A549 (cell line): ENCODE measurements around the gene PRR19. TPM values are rescaled to one million over a fixed set of nuclear protein-coding genes. Genes with fewer than 3 reads are reported as not detected.
A peak's percentile ranks its signal among the peaks of the same experiment; 100 is the strongest.

ENCODE experiments used
- ATAC-seq, 2 experiments: fragments of 200-7000 bp in 1 of 2; fragments of >200 bp in 1 of 2; cut with Nextera tagmentation in 1 of 2; cut with Tn5 transposase in 1 of 2; 3 replicates each; pipeline versions ENCODE4 v1.8.0 to v1.9.1; 2018 to 2020; ENCODE audit warnings: mild to moderate bottlenecking in 1 of 2, moderate library complexity in 1 of 2
- CTCF ChIA-PET: fragments of 300-600 bp; sonication (Branson Sonifier 250); formaldehyde crosslinking; extraction: SDS; loops from one replicate; lab custom pipeline; 2021; ENCODE audit warnings: antibody characterized with exemption, inconsistent platforms; lab: Yijun Ruan, JAX
- POLR2A ChIA-PET: fragments of 350-600 bp; formaldehyde crosslinking; extraction: SDS; loops from one replicate; lab custom pipeline; 2021; ENCODE audit warnings: antibody characterized with exemption, inconsistent platforms; lab: Yijun Ruan, JAX
- DNase-seq, 2 experiments: peaks; one replicate each; pipeline versions ENCODE4 v3.0.0 to v3.0.0-alpha.2; 2011 to 2016; ENCODE audit warnings: low read depth in 1 of 2, low spot score in 1 of 2
- FAIRE-seq: peaks from 2 replicates; lab custom pipeline; 2011; peaks lifted over from hg19 to GRCh38; lab: Jason Lieb, UNC
- H3K27ac ChIP-seq, 2 experiments: fragments of >200 bp; sonication (Bioruptor Twin); formaldehyde crosslinking; 3 replicates each; pipeline ENCODE4 v1.5.1; 2016 to 2017
- H3K4me1 ChIP-seq: fragments of >200 bp; sonication (Bioruptor Twin); formaldehyde crosslinking; 3 replicates; pipeline ENCODE4 v1.6.1; 2016
- H3K4me2 ChIP-seq: fragments of >200 bp; sonication (Bioruptor Twin); formaldehyde crosslinking; 3 replicates; pipeline ENCODE4 v1.6.1; 2016
- H3K4me3 ChIP-seq: fragments of >200 bp; sonication (Bioruptor Twin); formaldehyde crosslinking; 3 replicates; pipeline ENCODE4 v1.5.1; 2016
- H3K9me3 ChIP-seq: fragments of >200 bp; sonication (Bioruptor Twin); formaldehyde crosslinking; 3 replicates; pipeline ENCODE4 v1.6.1; 2016
- EHMT2 ChIP-seq: fragments of 200-600 bp; sonication (generic); IDR thresholded peaks from 2 replicates; pipeline ENCODE4 v1.6.1; 2016; ENCODE audit warnings: antibody characterized with exemption, low read depth, mild to moderate bottlenecking, moderate library complexity
- FOSL2 ChIP-seq, 2 experiments: fragments of 450-650 bp in 1 of 2; fragments of >200 bp in 1 of 2; sonication (Bioruptor Twin) in 1 of 2; formaldehyde crosslinking; IDR thresholded peaks; 2 replicates each; pipeline versions ENCODE4 v1.5.0 to v1.6.1; 2016 to 2020; ENCODE audit warnings: mild to moderate bottlenecking in 1 of 2, moderate library complexity in 1 of 2
- FOXS1 ChIP-seq: fragments of 250-450 bp; sonication (Bioruptor Pico); IDR thresholded peaks from 2 replicates; pipeline ENCODE4 v1.5.0; 2020; ENCODE audit warnings: mild to moderate bottlenecking, moderate library complexity
- HOXB13 ChIP-seq: fragments of 250-450 bp; sonication (Bioruptor Pico); IDR thresholded peaks from 2 replicates; pipeline ENCODE4 v1.5.0; 2020; ENCODE audit warnings: low read depth, mild to moderate bottlenecking, moderate library complexity
- JUN ChIP-seq, 2 experiments: fragments of >200 bp; sonication (Bioruptor Twin); formaldehyde crosslinking; IDR thresholded peaks; 2 replicates in 1 of 2; 3 replicates in 1 of 2; pipeline ENCODE4 v1.6.1; 2016 to 2017
- KDM5A ChIP-seq: fragments of 200-600 bp; sonication (generic); IDR thresholded peaks from 2 replicates; pipeline ENCODE4 v1.6.1; 2016; ENCODE audit warnings: antibody characterized with exemption, mild to moderate bottlenecking
- POLR2AphosphoS2 ChIP-seq: conservative IDR thresholded peaks from 2 replicates; pipeline ENCODE4 v1.6.1; 2012; ENCODE audit warnings: low read length, improper control_type of control experiment, inconsistent platforms
- RNF2 ChIP-seq: fragments of 200-600 bp; sonication (generic); IDR thresholded peaks from 2 replicates; pipeline ENCODE4 v1.6.1; 2016; ENCODE audit warnings: low read depth, mild to moderate bottlenecking, antibody characterized with exemption, moderate library complexity, borderline replicate concordance
- TFCP2L1 ChIP-seq: fragments of 250-450 bp; sonication (Bioruptor Pico); IDR thresholded peaks from 2 replicates; pipeline ENCODE4 v1.5.0; 2021; ENCODE audit warnings: mild to moderate bottlenecking
- TP53 ChIP-seq: fragments of 250-450 bp; sonication (Bioruptor Pico); IDR thresholded peaks from 2 replicates; pipeline ENCODE4 v1.5.0; 2021; ENCODE audit warnings: mild to moderate bottlenecking, moderate library complexity
- WGBS: methylation state at CpG from one replicate; pipeline ENCODE4 v1.1.6; 2017; ENCODE audit errors: missing lambda C conversion rate; 5-methylcytosine and 5-hydroxymethylcytosine counted together
- polyA plus RNA-seq, 4 experiments: library from polyadenylated mRNA; depleted of rRNA in 3 of 4; stranded (reverse); fragments of >200 nt; fragmentation: RNase III in 1 of 4; extraction: RNeasy Plus Mini Kit Qiagen cat#74134 plus additional on column Dnase treatment in 1 of 4; gene quantifications; 2 replicates in 3 of 4; 3 replicates in 1 of 4; pipeline ENCODE4 v1.2.3, GENCODE V29; 2011 to 2017
- TF ChIP-seq, protein P1 (sequence below): fragments of 200-600 bp; sonication (generic); IDR thresholded peaks from 2 replicates; pipeline ENCODE4 v1.6.1; 2016; ENCODE audit warnings: antibody characterized with exemption, mild to moderate bottlenecking, moderate library complexity
- TF ChIP-seq, protein P2 (sequence below): fragments of 250-450 bp; sonication (Bioruptor Pico); IDR thresholded peaks from 2 replicates; pipeline ENCODE4 v1.5.0; 2020; ENCODE audit warnings: low read depth, mild to moderate bottlenecking, moderate library complexity

Gene PRR19
- polyA plus RNA-seq, 2 of the 4 experiments (the other 2 are of a cell fraction), result 1.1 to 4.5 TPM

DNA sequence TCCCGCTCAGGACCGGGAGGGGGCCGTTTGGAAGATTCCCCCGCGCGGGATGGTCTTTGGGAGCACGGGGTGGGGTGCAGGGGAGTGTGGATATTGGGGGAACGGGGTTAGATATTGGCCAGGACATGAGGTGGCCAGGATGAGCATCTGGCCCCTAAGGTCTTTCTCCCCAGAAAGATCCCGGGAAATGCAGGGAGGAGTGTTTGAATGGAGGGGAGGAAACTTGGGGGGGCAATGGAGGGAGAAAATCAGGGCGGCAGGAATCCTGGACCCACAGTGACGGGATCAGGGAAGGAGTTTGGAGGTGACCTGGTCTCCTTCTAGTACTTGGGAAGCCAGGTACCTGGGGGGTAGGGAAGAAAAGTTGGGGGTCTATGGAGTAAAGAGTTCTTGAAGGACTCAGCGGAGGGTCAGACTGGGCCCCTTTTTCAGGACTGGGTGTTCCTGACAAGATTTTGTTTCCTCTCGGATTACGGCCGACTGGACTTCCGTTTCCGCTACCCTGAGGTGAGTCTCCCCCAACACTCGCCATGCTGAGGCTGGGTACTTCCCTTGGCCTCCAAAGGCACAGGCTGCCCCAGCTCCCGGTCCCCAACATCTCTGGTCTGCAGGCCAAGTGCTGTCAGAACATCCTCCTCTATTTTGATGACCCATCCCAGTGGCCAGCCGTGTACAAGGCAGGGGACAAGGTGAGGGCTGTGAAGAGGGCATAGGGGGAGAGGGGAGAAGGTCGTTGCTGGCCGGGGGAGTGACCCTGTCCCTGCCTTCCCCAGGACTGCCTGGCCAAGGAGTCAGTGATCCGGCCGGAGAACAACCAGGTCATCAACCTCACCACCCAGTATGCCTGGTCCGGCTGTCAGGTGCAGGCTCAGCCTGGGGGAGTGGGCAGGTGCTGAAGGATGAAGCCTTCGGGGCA, 12.2 kb downstream of the PRR19 start:
- 49% methylated on average over 26 of the region's 26 CpGs for WGBS
- Histone ChIP-seq H3K4me3 (peak overlapping the region; percentile 51), H3K4me2 (peak overlapping the region; percentile 94), H3K4me1 (peaks cover 5% of the 10 kb centered on the region; the same call in 1 of the 3 replicates), H3K9me3 (no peaks in the 10 kb centered on the region), H3K27ac (peak overlapping the region in 1 of 2 experiments; percentile 79; a peak in 2 of 6 replicates)
- FAIRE-seq (no peak), ATAC-seq (0 out of 6 replicates have a peak, but pooled peaks of 1 of the 2 experiments have one; percentile 4), DNase-seq (no peak)
- ChIA-PET POLR2A (no interaction called here), CTCF (interaction anchor here (0.9 to 4.4 kb wide), 12 partner anchors 9 to 173 kb away, joined by 3 to 30 read pairs (median 4); partner anchors contain the start of genes PAFAH1B3 and PRR19)
- TF ChIP-seq EHMT2 (peak; percentile 2; the same call in 1 of the 2 replicates), HOXB13 (no peak), JUN (IDR thresholded peaks at IDR 0.05) (no peak), TP53 (CRISPR knock-in tag) (no peak), POLR2AphosphoS2 (no peak), FOSL2 (IDR thresholded peaks at IDR 0.05) (no peak), FOSL2 (CRISPR knock-in tag; IDR thresholded peaks at IDR 0.05) (no peak), RNF2 (no peak)
- TF ChIP-seq, protein P1, sequence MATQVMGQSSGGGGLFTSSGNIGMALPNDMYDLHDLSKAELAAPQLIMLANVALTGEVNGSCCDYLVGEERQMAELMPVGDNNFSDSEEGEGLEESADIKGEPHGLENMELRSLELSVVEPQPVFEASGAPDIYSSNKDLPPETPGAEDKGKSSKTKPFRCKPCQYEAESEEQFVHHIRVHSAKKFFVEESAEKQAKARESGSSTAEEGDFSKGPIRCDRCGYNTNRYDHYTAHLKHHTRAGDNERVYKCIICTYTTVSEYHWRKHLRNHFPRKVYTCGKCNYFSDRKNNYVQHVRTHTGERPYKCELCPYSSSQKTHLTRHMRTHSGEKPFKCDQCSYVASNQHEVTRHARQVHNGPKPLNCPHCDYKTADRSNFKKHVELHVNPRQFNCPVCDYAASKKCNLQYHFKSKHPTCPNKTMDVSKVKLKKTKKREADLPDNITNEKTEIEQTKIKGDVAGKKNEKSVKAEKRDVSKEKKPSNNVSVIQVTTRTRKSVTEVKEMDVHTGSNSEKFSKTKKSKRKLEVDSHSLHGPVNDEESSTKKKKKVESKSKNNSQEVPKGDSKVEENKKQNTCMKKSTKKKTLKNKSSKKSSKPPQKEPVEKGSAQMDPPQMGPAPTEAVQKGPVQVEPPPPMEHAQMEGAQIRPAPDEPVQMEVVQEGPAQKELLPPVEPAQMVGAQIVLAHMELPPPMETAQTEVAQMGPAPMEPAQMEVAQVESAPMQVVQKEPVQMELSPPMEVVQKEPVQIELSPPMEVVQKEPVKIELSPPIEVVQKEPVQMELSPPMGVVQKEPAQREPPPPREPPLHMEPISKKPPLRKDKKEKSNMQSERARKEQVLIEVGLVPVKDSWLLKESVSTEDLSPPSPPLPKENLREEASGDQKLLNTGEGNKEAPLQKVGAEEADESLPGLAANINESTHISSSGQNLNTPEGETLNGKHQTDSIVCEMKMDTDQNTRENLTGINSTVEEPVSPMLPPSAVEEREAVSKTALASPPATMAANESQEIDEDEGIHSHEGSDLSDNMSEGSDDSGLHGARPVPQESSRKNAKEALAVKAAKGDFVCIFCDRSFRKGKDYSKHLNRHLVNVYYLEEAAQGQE, result peak; percentile 66; the same call in 1 of the 2 replicates
- TF ChIP-seq, protein P2, sequence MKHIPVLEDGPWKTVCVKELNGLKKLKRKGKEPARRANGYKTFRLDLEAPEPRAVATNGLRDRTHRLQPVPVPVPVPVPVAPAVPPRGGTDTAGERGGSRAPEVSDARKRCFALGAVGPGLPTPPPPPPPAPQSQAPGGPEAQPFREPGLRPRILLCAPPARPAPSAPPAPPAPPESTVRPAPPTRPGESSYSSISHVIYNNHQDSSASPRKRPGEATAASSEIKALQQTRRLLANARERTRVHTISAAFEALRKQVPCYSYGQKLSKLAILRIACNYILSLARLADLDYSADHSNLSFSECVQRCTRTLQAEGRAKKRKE, result no peak

DNA sequence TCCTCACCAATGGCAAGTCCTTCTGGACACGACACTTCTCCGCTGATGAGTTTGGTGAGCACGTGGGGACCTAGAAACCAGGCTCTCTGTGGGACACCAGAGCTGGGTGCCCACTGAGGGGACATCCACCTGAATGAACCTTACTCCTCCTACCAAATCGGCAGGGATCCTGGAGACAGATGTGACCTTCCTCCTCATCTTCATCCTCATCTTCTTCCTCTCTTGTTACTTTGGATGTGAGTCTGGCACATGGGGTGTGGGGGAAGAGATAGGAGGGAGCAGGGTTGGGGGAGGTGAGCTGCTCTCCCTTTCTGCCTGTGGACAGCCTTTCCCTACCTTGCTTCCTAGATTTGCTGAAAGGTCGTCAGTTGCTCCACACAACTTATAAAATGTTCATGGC, 13.1 kb downstream of the PRR19 start:
- 62% methylated on average over 5 of the region's 5 CpGs for WGBS
- CTCF ChIA-PET, result interaction anchor here (0.7 to 4.4 kb wide), 8 partner anchors 8 to 77 kb away, joined by 3 to 30 read pairs (median 4); partner anchors contain the start of genes PAFAH1B3 and PRR19
- no peak overlapping the region for H3K4me2 ChIP-seq

More for the DNA sequence above, 13.1 kb downstream of the PRR19 start:
- no peak for TF ChIP-seq TFCP2L1 (CRISPR knock-in tag)
- TF ChIP-seq KDM5A, result no peak
- TF ChIP-seq, protein P1, result no peak
- no peak for TF ChIP-seq FOXS1 (CRISPR knock-in tag)
- no peak for TF ChIP-seq RNF2
- TF ChIP-seq, all 56 proteins: peak for 0
- H3K27ac ChIP-seq, result no peak overlapping the region
- POLR2A ChIA-PET, result no interaction called here
- no peak for FAIRE-seq
- DNase-seq, result no peak
- ATAC-seq, result no peak
- H3K4me1 ChIP-seq, result peaks cover 5% of the 10 kb centered on the region; the same call in 1 of the 3 replicates
- no peak overlapping the region for H3K4me3 ChIP-seq
- no peaks in the 10 kb centered on the region for H3K9me3 ChIP-seq
